ENCODE results near the gene STEAP2. TPM values are rescaled to one million over a fixed set of nuclear protein-coding genes. Genes with fewer than 3 reads are reported as not detected.

Gene STEAP2
- total and polyA plus RNA-seq, 2 donors (not counting 3 experiments of a cell fraction or from before 2014, with no cell fraction given): 4.2 to 4.6 TPM

DNA sequence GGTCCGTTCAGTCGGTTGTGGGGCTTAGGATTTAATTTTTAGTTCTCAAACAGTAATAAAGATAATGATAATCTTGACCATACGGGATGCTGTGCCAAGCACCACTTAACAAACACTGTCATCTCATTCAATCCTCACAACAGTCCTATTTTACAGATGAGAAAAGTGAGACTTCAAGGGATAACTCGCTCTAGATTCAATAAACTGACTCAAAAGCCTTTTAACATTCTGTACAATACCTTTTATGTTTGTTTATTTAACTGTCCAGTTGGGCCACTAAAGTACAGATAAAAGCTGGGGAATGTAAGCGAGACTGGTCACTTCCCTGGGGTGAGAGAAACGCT is 33.0 kb downstream of the STEAP2 start:
- no peaks in the 10 kb centered on the region for H4K20me1 ChIP-seq (replicated peaks; ENCODE audit: control insufficient read depth, extremely low read depth, insufficient read depth, low read length)
- peaks cover 9% of the 10 kb centered on the region for H3K4me1 ChIP-seq (ENCODE audit: control insufficient read depth, extremely low read depth, insufficient read depth, low read length)
- no peak overlapping the region for H3K27ac ChIP-seq (ENCODE audit: insufficient read depth, low read depth, low read length)
- no peaks in the 10 kb centered on the region for H3K9me3 ChIP-seq (replicated peaks; ENCODE audit: control insufficient read depth, insufficient read depth, low read length)
- H3K4me2 ChIP-seq (ENCODE audit: insufficient read depth, low read length): peak overlapping the region; percentile 60
- ChIA-PET CTCF (interaction anchor here (2.0 to 2.1 kb wide), 2 partner anchors 33 to 183 kb away, joined by 5 to 7 read pairs; partner anchors contain the start of gene STEAP2), POLR2A (no interaction called here)
- BruUV-seq (replicated peaks): no TSS peak
- intact Hi-C loops (cut with micrococcal nuclease): loop anchor here (2.0 kb wide), 1 partner anchor 66 kb away; no protein-coding TSS in a partner anchor
- no peaks in the 10 kb centered on the region for H3K27me3 ChIP-seq (ENCODE audit: control insufficient read depth in 2 of 2, insufficient read depth in 2 of 2, low read length in 2 of 2)
- DNase-seq (ENCODE audit: low read depth, low spot score) (no peak), FAIRE-seq (no peak)
- TF ChIP-seq, protein P1, sequence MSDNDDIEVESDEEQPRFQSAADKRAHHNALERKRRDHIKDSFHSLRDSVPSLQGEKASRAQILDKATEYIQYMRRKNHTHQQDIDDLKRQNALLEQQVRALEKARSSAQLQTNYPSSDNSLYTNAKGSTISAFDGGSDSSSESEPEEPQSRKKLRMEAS (IDR thresholded peaks at IDR 0.05; ENCODE audit: insufficient read depth, insufficient read length): no peak
- TF ChIP-seq GATA2 (IDR thresholded peaks at IDR 0.05; ENCODE audit: insufficient read depth, insufficient read length, low read depth, low read length) (no peak), FOS (IDR thresholded peaks at IDR 0.05; ENCODE audit: borderline replicate concordance, insufficient read depth, low read length) (no peak), JUN (IDR thresholded peaks at IDR 0.05; ENCODE audit: borderline replicate concordance, insufficient read depth, insufficient read length, low read depth) (no peak), MYC (IDR thresholded peaks at IDR 0.05; ENCODE audit: low read depth, low read length) (no peak), EZH2 (IDR thresholded peaks at IDR 0.05; ENCODE audit: borderline replicate concordance, low read depth, low read length, severe bottlenecking) (no peak), POLR2A (IDR thresholded peaks at IDR 0.05; ENCODE audit: low read depth, low read length) (no peak), POLR2AphosphoS5 (IDR thresholded peaks at IDR 0.05; ENCODE audit: insufficient read depth, low read depth, low read length) (no peak)
- H3K9ac ChIP-seq (replicated peaks; ENCODE audit: extremely low read depth, insufficient read depth, low read length): peak overlapping the region; percentile 22
- H3K36me3 ChIP-seq (ENCODE audit: control insufficient read depth in 2 of 2, extremely low read depth in 1 of 2, insufficient read depth in 2 of 2, low read length in 2 of 2): no peaks in the 10 kb centered on the region
- H3K4me3 ChIP-seq (replicated peaks in 1 of 3; ENCODE audit: insufficient read depth in 1 of 3, low read depth in 1 of 3, low read length in 3 of 3): peak overlapping the region; percentile 45 to 74 (median 57)
- dilution Hi-C loops (cut with MboI; ENCODE audit: extremely low pct_ligation_motif_present, low sequenced_read_pairs): no loop called here
- no peaks in the 10 kb centered on the region for H3K79me2 ChIP-seq (ENCODE audit: control insufficient read depth, insufficient read depth, low read length)
- H2AFZ ChIP-seq (ENCODE audit: low read depth, low read length): peak overlapping the region; percentile 92
- no peaks in the 10 kb centered on the region for H3K9me1 ChIP-seq (replicated peaks; ENCODE audit: control insufficient read depth, extremely low read depth, insufficient read depth, low read length)
